Small intestine (tissue), 7 donors: ENCODE measurements around the gene NR6A1. TPM values are rescaled to one million over a fixed set of nuclear protein-coding genes. Genes with fewer than 3 reads are reported as not detected.
A peak's percentile ranks its signal among the peaks of the same experiment; 100 is the strongest.

Source experiments
- DNase-seq, 2 donors: peaks; one replicate each; pipeline versions ENCODE4 v3.0.0 to v3.0.0-alpha.2; 2013
- FAIRE-seq: peaks from 2 replicates; lab custom pipeline; 2012; peaks lifted over from hg19 to GRCh38; lab: Jason Lieb, UNC
- H3K27ac ChIP-seq, 3 donors: one replicate each; pipeline ENCODE4 v1.5.1; 2013; ENCODE audit warnings: low read length in 2 of 3, mild to moderate bottlenecking in 2 of 3, control low read depth in 1 of 3, inconsistent platforms in 1 of 3, low read depth in 1 of 3, moderate library complexity in 1 of 3
- H3K27me3 ChIP-seq, 3 donors: one replicate each; pipeline ENCODE4 v1.6.1; 2013; ENCODE audit warnings: low read length in 3 of 3, inconsistent platforms in 1 of 3; ENCODE audit not compliant: control insufficient read depth in 3 of 3, insufficient read depth in 3 of 3
- H3K36me3 ChIP-seq, 3 donors: one replicate each; pipeline ENCODE4 v1.6.1; 2013; ENCODE audit warnings: low read length in 3 of 3, inconsistent platforms in 1 of 3, low read depth in 1 of 3, mild to moderate bottlenecking in 1 of 3, moderate library complexity in 1 of 3; ENCODE audit not compliant: control insufficient read depth in 3 of 3, insufficient read depth in 2 of 3
- H3K4me1 ChIP-seq, 3 donors: one replicate each; pipeline ENCODE4 v1.6.1; 2013; ENCODE audit warnings: low read length in 2 of 3, inconsistent platforms in 1 of 3, low read depth in 1 of 3, mild to moderate bottlenecking in 1 of 3, moderate library complexity in 1 of 3; ENCODE audit not compliant: control insufficient read depth in 3 of 3, insufficient read depth in 2 of 3
- H3K4me3 ChIP-seq, 3 donors: one replicate each; pipeline ENCODE4 v1.5.1; 2013; ENCODE audit warnings: low read length in 3 of 3, control low read depth in 1 of 3, inconsistent platforms in 1 of 3, low read depth in 1 of 3, mild to moderate bottlenecking in 1 of 3, moderate library complexity in 1 of 3
- H3K9me3 ChIP-seq, 2 donors: one replicate each; pipeline ENCODE4 v1.6.1; 2013; ENCODE audit warnings: low read depth in 1 of 2, low read length in 1 of 2; ENCODE audit not compliant: control insufficient read depth in 2 of 2, insufficient read depth in 1 of 2
- WGBS, 3 donors: extraction: QIAGEN DNeasy Blood & Tissue Kit; methylation state at CpG; one replicate each; pipeline ENCODE4 v1.1.7; 2013; 5-methylcytosine and 5-hydroxymethylcytosine counted together
- polyA plus RNA-seq, 4 donors: library from polyadenylated mRNA; stranded (reverse) in 3 of 4; unstranded in 1 of 4; fragments of 200-250 nt in 3 of 4; fragments of 120-200 nt in 1 of 4; gene quantifications; one replicate each; pipeline versions ENCODE4 v1.2.1 to v1.2.3, GENCODE V29; 2013
- donor health status: healthy with polysubstance abuse.
- donor health status: control.
- donor health status: control.
- donor health status: Bipolar disorder and iron deficiency.
- donor health status: healthy.

NR6A1 gene
- polyA plus RNA-seq, 4 donors: 2.3 to 6.0 (median 4.0) TPM

DNA sequence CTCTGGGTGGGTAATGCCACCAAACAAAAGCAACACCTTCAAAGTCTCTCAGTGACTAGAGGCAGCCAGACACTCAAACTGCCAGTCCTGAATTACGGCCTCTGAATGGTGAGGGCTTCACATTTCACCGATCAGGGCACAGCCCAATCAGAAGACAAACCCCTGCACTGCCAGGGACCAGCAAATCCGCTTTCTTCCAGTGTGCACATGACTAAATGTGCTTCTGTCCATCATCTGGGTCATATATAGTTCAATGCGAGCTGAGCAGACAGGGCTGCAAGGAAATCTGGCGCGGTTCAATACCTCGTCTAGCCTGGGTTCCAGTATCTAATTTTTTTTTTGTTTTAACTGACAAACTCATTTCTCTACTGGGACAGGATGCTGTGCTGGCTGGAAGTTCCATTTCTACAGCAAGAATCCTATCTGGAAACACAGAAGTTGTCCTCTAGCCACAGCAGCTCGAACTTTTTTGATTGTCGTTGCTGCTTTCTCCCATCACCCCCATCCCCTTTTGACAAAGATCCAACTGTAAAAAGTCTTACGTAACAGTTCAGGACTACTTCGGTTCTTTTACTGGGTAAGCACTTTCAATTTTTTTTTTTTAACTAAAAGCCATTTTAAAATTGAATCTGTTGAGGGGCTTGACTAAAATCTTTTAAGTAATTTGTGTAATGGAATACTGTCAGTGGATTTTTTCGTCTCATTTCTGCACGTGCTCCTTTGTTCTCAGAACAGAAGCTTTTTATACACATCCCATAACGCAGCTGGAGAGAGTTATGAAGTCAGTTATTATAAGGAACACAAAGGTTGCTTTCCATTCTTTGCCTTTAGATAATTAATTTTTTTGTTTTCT lies 112.7 kb downstream of the NR6A1 start:
- peaks cover 0 to 20% (median 2%) of the 10 kb centered on the region in 3 donors for H3K4me1 ChIP-seq
- FAIRE-seq (no peak), DNase-seq (peak; percentile 74 to 86)
- WGBS, 3 donors: 4 to 11% (median 5%) methylated on average over 14 of the region's 14 CpGs
- H3K4me3 ChIP-seq: peak overlapping the region in 2 of 3 donors; percentile 49 to 51
- H3K27ac ChIP-seq: peak overlapping the region in 2 of 3 donors; percentile 86 to 90
- no peaks in the 10 kb centered on the region for H3K9me3 ChIP-seq
- no peaks in the 10 kb centered on the region for H3K36me3 ChIP-seq
- no peaks in the 10 kb centered on the region for H3K27me3 ChIP-seq

- no peak for FAIRE-seq
- no peak overlapping the region for H3K4me3 ChIP-seq
Observed at GRCh38 chr9:124657516-124657915, 113.6 kb downstream of the NR6A1 start.

GRCh38 chr9:124654431-124654830 lies 116.7 kb downstream of the NR6A1 start:
- FAIRE-seq (no peak), DNase-seq (no peak)
- Histone ChIP-seq H3K9me3 (no peaks in the 10 kb centered on the region), H3K27ac (no peak overlapping the region), H3K4me3 (no peak overlapping the region), H3K36me3 (no peaks in the 10 kb centered on the region), H3K27me3 (no peaks in the 10 kb centered on the region), H3K4me1 (peaks cover 0 to 19% (median 2%) of the 10 kb centered on the region in 3 donors)
- 84 to 96% (median 91%) methylated on average over 1 of the region's 1 CpG for WGBS, 3 donors

More at GRCh38 chr9:124657516-124657915, 113.6 kb downstream of the NR6A1 start:
- no peak for DNase-seq
- H3K4me1 ChIP-seq: peaks cover 0 to 25% (median under 1%) of the 10 kb centered on the region in 3 donors
- 57 to 64% (median 62%) methylated on average over 1 of the region's 1 CpG for WGBS, 3 donors
- no peaks in the 10 kb centered on the region for H3K36me3 ChIP-seq
- H3K27ac ChIP-seq: peak overlapping the region in 1 of 3 donors; percentile 90
- no peaks in the 10 kb centered on the region for H3K27me3 ChIP-seq
- H3K9me3 ChIP-seq: no peaks in the 10 kb centered on the region

- FAIRE-seq (no peak), DNase-seq (peak; percentile 54 to 71)
- H3K9me3 ChIP-seq: no peaks in the 10 kb centered on the region
- 44 to 68% (median 62%) methylated on average over 3 of the region's 3 CpGs for WGBS, 3 donors
- H3K36me3 ChIP-seq: no peaks in the 10 kb centered on the region
- no peak overlapping the region for H3K4me3 ChIP-seq
- no peaks in the 10 kb centered on the region for H3K27me3 ChIP-seq
- H3K27ac ChIP-seq: peak overlapping the region in 1 of 3 donors; percentile 74
- peaks cover 0 to 16% (median 2%) of the 10 kb centered on the region in 3 donors for H3K4me1 ChIP-seq
Observed at GRCh38 chr9:124652615-124653393, 118.3 kb downstream of the NR6A1 start.

GRCh38 chr9:124652203-124652602 lies 118.9 kb downstream of the NR6A1 start:
- Histone ChIP-seq H3K27me3 (no peaks in the 10 kb centered on the region), H3K4me3 (no peak overlapping the region), H3K4me1 (peaks cover 0 to 11% (median 2%) of the 10 kb centered on the region in 3 donors), H3K27ac (peak overlapping the region in 1 of 3 donors; percentile 43), H3K9me3 (no peaks in the 10 kb centered on the region), H3K36me3 (no peaks in the 10 kb centered on the region)
- FAIRE-seq (no peak), DNase-seq (no peak)
- 68 to 91% (median 91%) methylated on average over 1 of the region's 1 CpG for WGBS, 3 donors

GRCh38 chr9:124645274-124645673 lies 125.8 kb downstream of the NR6A1 start:
- Histone ChIP-seq H3K9me3 (no peaks in the 10 kb centered on the region), H3K27me3 (no peaks in the 10 kb centered on the region), H3K4me3 (no peak overlapping the region), H3K27ac (no peak overlapping the region), H3K36me3 (no peaks in the 10 kb centered on the region), H3K4me1 (no peaks in the 10 kb centered on the region)
- FAIRE-seq (no peak), DNase-seq (no peak)

- no peak for FAIRE-seq
- H3K27me3 ChIP-seq: no peaks in the 10 kb centered on the region
Observed at GRCh38 chr9:124639637-124640036, 131.5 kb downstream of the NR6A1 start.

DNA sequence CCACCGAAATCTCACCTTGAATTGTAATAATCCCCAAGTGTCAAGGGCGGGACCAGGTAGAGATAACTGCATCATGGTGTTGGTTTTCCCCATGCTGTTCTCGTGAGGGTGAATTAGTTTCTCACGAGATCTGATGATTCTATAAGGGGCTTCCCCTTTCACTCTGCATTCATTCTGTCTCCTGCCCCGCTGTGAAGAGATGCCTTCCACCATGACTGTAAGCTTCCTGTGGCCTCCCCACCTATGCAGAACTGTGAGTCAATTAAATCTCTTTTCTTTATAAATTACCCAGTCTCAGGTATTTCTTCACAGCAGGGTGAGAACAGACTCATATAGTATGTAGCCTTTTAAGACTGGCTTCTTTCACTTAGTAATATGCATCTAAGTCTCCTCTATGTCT lies 135.8 kb downstream of the NR6A1 start:
- Histone ChIP-seq H3K9me3 (no peaks in the 10 kb centered on the region), H3K4me1 (no peaks in the 10 kb centered on the region), H3K27me3 (peaks cover 0 to 2% (median 0%) of the 10 kb centered on the region in 3 donors), H3K36me3 (no peaks in the 10 kb centered on the region), H3K4me3 (no peak overlapping the region), H3K27ac (no peak overlapping the region)
- WGBS, 3 donors: 85 to 88% (median 86%) methylated on average over 5 of the region's 5 CpGs
- no peak for DNase-seq
- no peak for FAIRE-seq

More at GRCh38 chr9:124639637-124640036, 131.5 kb downstream of the NR6A1 start:
- DNase-seq: no peak
- no peak overlapping the region for H3K27ac ChIP-seq
- H3K36me3 ChIP-seq: no peaks in the 10 kb centered on the region
- no peaks in the 10 kb centered on the region for H3K4me1 ChIP-seq
- no peaks in the 10 kb centered on the region for H3K9me3 ChIP-seq
- H3K4me3 ChIP-seq: no peak overlapping the region
